H1 (cell line): ENCODE data around the gene SLC26A1. TPM values are rescaled to one million over a fixed set of nuclear protein-coding genes. Genes with fewer than 3 reads are reported as not detected.

Source experiments
- CTCF ChIA-PET: fragments of 300-600 bp; sonication (Branson Sonifier 250); formaldehyde crosslinking; loops from one replicate; lab custom pipeline; 2021; ENCODE audit not compliant: partially characterized antibody; lab: Charles Lee
- POLR2A ChIA-PET: fragments of 300-600 bp; sonication (Branson Sonifier 250); formaldehyde crosslinking; loops from one replicate; lab custom pipeline; 2021; ENCODE audit warnings: inconsistent platforms; ENCODE audit not compliant: partially characterized antibody; lab: Charles Lee
- DNase-seq, 2 experiments: peaks; one replicate each; pipeline versions ENCODE4 v3.0.0 to v3.0.0-alpha.2; 2010 to 2022; ENCODE audit warnings: low spot score in 2 of 2, low read depth in 1 of 2, mixed read lengths in 1 of 2
- FAIRE-seq: peaks from 2 replicates; lab custom pipeline; 2011; peaks lifted over from hg19 to GRCh38; lab: Jason Lieb, UNC
- H2AFZ ChIP-seq: 2 replicates; pipeline ENCODE4 v1.8.1; 2012; ENCODE audit warnings: low read length, inconsistent platforms
- H2AK5ac ChIP-seq: 2 replicates; pipeline ENCODE4 v1.6.1; 2013; ENCODE audit warnings: low read depth, low read length
- H2BK120ac ChIP-seq: replicated peaks from 2 replicates; pipeline ENCODE3; 2013; ENCODE audit warnings: low read depth, low read length, inconsistent platforms
- H2BK12ac ChIP-seq: 2 replicates; pipeline ENCODE4 v1.6.1; 2013; ENCODE audit warnings: low read depth, low read length
- H2BK15ac ChIP-seq: 2 replicates; pipeline ENCODE4 v1.6.1; 2013; ENCODE audit warnings: low read length
- H2BK20ac ChIP-seq: 2 replicates; pipeline ENCODE4 v1.6.1; 2013; ENCODE audit warnings: low read length
- H2BK5ac ChIP-seq: 2 replicates; pipeline ENCODE4 v1.6.1; 2013; ENCODE audit warnings: low read depth, low read length
- H3K14ac ChIP-seq: 2 replicates; pipeline ENCODE4 v1.6.1; 2013; ENCODE audit warnings: inconsistent platforms; ENCODE audit not compliant: insufficient read length
- H3K18ac ChIP-seq: 2 replicates; pipeline ENCODE4 v1.6.1; 2013; ENCODE audit warnings: low read length; ENCODE audit errors: extremely low read depth
- H3K23ac ChIP-seq: 2 replicates; pipeline ENCODE4 v1.6.1; 2013; ENCODE audit warnings: inconsistent platforms; ENCODE audit not compliant: insufficient read length
- H3K23me2 ChIP-seq: 2 replicates; pipeline ENCODE4 v1.6.1; 2013; ENCODE audit warnings: low read depth, low read length
- H3K27ac ChIP-seq: 2 replicates; pipeline ENCODE4 v1.6.1; 2011; ENCODE audit warnings: low read depth, low read length, inconsistent platforms
- H3K27me3 ChIP-seq, 4 experiments: replicated peaks in 1 of 4; 1 replicate in 1 of 4; 2 replicates in 3 of 4; pipeline versions ENCODE4 v1.6.1 to v1.8.1; 2011 to 2013; ENCODE audit warnings: low read length in 3 of 4, mild to moderate bottlenecking in 3 of 4, inconsistent platforms in 2 of 4, mixed read lengths in 2 of 4, moderate library complexity in 1 of 4; ENCODE audit not compliant: control insufficient read depth in 3 of 4, insufficient read depth in 3 of 4; ENCODE audit errors: extremely low read depth in 1 of 4
- H3K36me3 ChIP-seq, 4 experiments: 2 replicates each; pipeline versions ENCODE4 v1.6.1 to v1.8.1; 2011 to 2013; ENCODE audit warnings: mild to moderate bottlenecking in 4 of 4, low read length in 3 of 4, moderate library complexity in 2 of 4, control low read depth in 1 of 4, inconsistent platforms in 1 of 4; ENCODE audit not compliant: insufficient read depth in 4 of 4, control insufficient read depth in 2 of 4
- H3K4ac ChIP-seq: replicated peaks from 2 replicates; pipeline ENCODE3; 2013; ENCODE audit warnings: low read length, low read depth, mixed read lengths, inconsistent platforms; ENCODE audit not compliant: insufficient read length
- H3K4me1 ChIP-seq, 4 experiments: replicated peaks in 1 of 4; 1 replicate in 1 of 4; 2 replicates in 3 of 4; pipeline versions ENCODE4 v1.6.1 to v1.8.1; 2011 to 2013; ENCODE audit warnings: low read length in 3 of 4, inconsistent platforms in 2 of 4, mixed read lengths in 1 of 4; ENCODE audit not compliant: insufficient read depth in 4 of 4, control insufficient read depth in 3 of 4
- H3K4me2 ChIP-seq, 2 experiments: 2 replicates each; pipeline versions ENCODE4 v1.6.1 to v1.8.1; 2011 to 2013; ENCODE audit warnings: low read depth in 2 of 2, low read length in 2 of 2, control low read depth in 1 of 2, inconsistent platforms in 1 of 2, mild to moderate bottlenecking in 1 of 2; ENCODE audit not compliant: insufficient read depth in 1 of 2
- H3K4me3 ChIP-seq, 4 experiments: fragments of 200-600, 300-600 bp in 1 of 4; sonication (generic), shearing (Covaris generic), sonication (Bioruptor Twin) in 1 of 4; 2 replicates each; pipeline versions ENCODE4 v1.5.1 to v1.8.1; 2011 to 2016; ENCODE audit warnings: low read length in 4 of 4, low read depth in 3 of 4, control low read depth in 2 of 4, inconsistent platforms in 2 of 4, mild to moderate bottlenecking in 2 of 4, mixed read lengths in 1 of 4, moderate library complexity in 1 of 4; ENCODE audit not compliant: insufficient read depth in 2 of 4; ENCODE audit errors: extremely low read depth in 1 of 4
- H3K56ac ChIP-seq: replicated peaks from 2 replicates; pipeline ENCODE3; 2013; ENCODE audit warnings: low read depth, mild to moderate bottlenecking, mixed read lengths, low read length, inconsistent platforms; ENCODE audit not compliant: insufficient read length
- H3K79me1 ChIP-seq: 2 replicates; pipeline ENCODE4 v1.6.1; 2013; ENCODE audit warnings: low read depth, low read length, control low read depth
- H3K79me2 ChIP-seq, 2 experiments: 2 replicates each; pipeline versions ENCODE4 v1.6.1 to v1.8.1; 2012 to 2013; ENCODE audit warnings: low read length in 2 of 2, mild to moderate bottlenecking in 2 of 2, inconsistent platforms in 1 of 2; ENCODE audit not compliant: insufficient read depth in 2 of 2, control insufficient read depth in 1 of 2
- H3K9ac ChIP-seq, 4 experiments: replicated peaks in 1 of 4; 1 replicate in 1 of 4; 2 replicates in 3 of 4; pipeline versions ENCODE4 v1.6.1 to v1.8.1; 2011 to 2013; ENCODE audit warnings: low read depth in 3 of 4, low read length in 3 of 4, control low read depth in 2 of 4, mild to moderate bottlenecking in 2 of 4, moderate library complexity in 2 of 4, inconsistent platforms in 1 of 4; ENCODE audit errors: extremely low read depth in 1 of 4
- H3K9me3 ChIP-seq, 2 experiments: 2 replicates each; pipeline versions ENCODE4 v1.6.1 to v1.8.1; 2012 to 2013; ENCODE audit warnings: mild to moderate bottlenecking in 2 of 2, moderate library complexity in 2 of 2, control low read depth in 1 of 2, inconsistent platforms in 1 of 2, low read depth in 1 of 2, low read length in 1 of 2, mixed read lengths in 1 of 2; ENCODE audit not compliant: insufficient read depth in 2 of 2
- H4K20me1 ChIP-seq, 2 experiments: replicated peaks in 1 of 2; 2 replicates each; pipeline versions ENCODE3 to v1.8.1; 2011 to 2013; ENCODE audit warnings: inconsistent platforms in 2 of 2, low read length in 2 of 2, mild to moderate bottlenecking in 1 of 2; ENCODE audit not compliant: insufficient read depth in 2 of 2, control insufficient read depth in 1 of 2
- H4K5ac ChIP-seq: 2 replicates; pipeline ENCODE4 v1.6.1; 2013; ENCODE audit warnings: low read length, low read depth, mixed read lengths, inconsistent platforms; ENCODE audit not compliant: insufficient read length
- H4K8ac ChIP-seq: 2 replicates; pipeline ENCODE4 v1.8.0; 2013; ENCODE audit warnings: mild to moderate bottlenecking, moderate library complexity, low read length, inconsistent platforms; ENCODE audit not compliant: insufficient read depth; ENCODE audit errors: extremely low read depth
- H4K91ac ChIP-seq: replicated peaks from 2 replicates; pipeline ENCODE3; 2013; ENCODE audit warnings: low read length, mixed read lengths, inconsistent platforms; ENCODE audit not compliant: insufficient read length
- BRCA1 ChIP-seq: IDR thresholded peaks from 2 replicates; pipeline ENCODE4 v1.6.1; 2012; ENCODE audit warnings: low read depth, low read length, improper control_type of control experiment
- CHD1 ChIP-seq: IDR thresholded peaks from 2 replicates; pipeline ENCODE4 v1.6.1; 2012; ENCODE audit warnings: low read depth, low read length, improper control_type of control experiment
- CHD2 ChIP-seq: IDR thresholded peaks from 2 replicates; pipeline ENCODE4 v1.6.1; 2012; ENCODE audit warnings: low read length, improper control_type of control experiment
- GTF2F1 ChIP-seq: IDR thresholded peaks from 2 replicates; pipeline ENCODE4 v1.6.1; 2012; ENCODE audit warnings: low read depth, low read length, improper control_type of control experiment, borderline replicate concordance
- JUND ChIP-seq: IDR thresholded peaks from 2 replicates; pipeline ENCODE4 v1.6.1; 2011; ENCODE audit warnings: mild to moderate bottlenecking, improper control_type of control experiment, low read length
- NRF1 ChIP-seq: IDR thresholded peaks from 2 replicates; pipeline ENCODE4 v1.6.1; 2011; ENCODE audit warnings: mild to moderate bottlenecking, low read depth, low read length, improper control_type of control experiment
- POLR2AphosphoS5 ChIP-seq: IDR thresholded peaks from 2 replicates; pipeline ENCODE4 v1.6.1; 2011; ENCODE audit warnings: low read depth, low read length
- SIN3A ChIP-seq, 2 experiments: IDR thresholded peaks in 1 of 2; conservative IDR thresholded peaks in 1 of 2; 2 replicates each; pipeline ENCODE4 v1.6.1; 2011 to 2012; ENCODE audit warnings: low read length in 2 of 2, improper control_type of control experiment in 1 of 2, low read depth in 1 of 2, mild to moderate bottlenecking in 1 of 2
- SP4 ChIP-seq: IDR thresholded peaks from 2 replicates; pipeline ENCODE4 v1.6.1; 2012; ENCODE audit warnings: low read length, inconsistent platforms
- TAF1 ChIP-seq: IDR thresholded peaks from 2 replicates; pipeline ENCODE4 v1.6.1; 2011; ENCODE audit warnings: mild to moderate bottlenecking, low read depth, low read length
- TCF12 ChIP-seq: IDR thresholded peaks from 2 replicates; pipeline ENCODE4 v1.6.1; 2011; ENCODE audit warnings: low read depth, mild to moderate bottlenecking, low read length
- ZNF274 ChIP-seq: IDR thresholded peaks from 2 replicates; pipeline ENCODE4 v1.7.0; 2012; ENCODE audit warnings: low read length, borderline replicate concordance; ENCODE audit errors: extremely low read depth
- WGBS, 2 experiments: shearing (Covaris generic) in 1 of 2; methylation state at CpG; one replicate each; pipeline versions ENCODE4 v1.1.6 to v1.1.7; 2013 to 2015; ENCODE audit warnings: low lambda C conversion rate in 2 of 2, mixed read lengths in 2 of 2, inconsistent platforms in 1 of 2, low coverage in 1 of 2, missing lambda C conversion rate in 1 of 2; ENCODE audit not compliant: insufficient replicate concordance in 2 of 2, insufficient coverage in 1 of 2, insufficient read length in 1 of 2; ENCODE audit errors: extremely low coverage in 1 of 2, missing lambda C conversion rate in 1 of 2; 5-methylcytosine and 5-hydroxymethylcytosine counted together
- polyA plus RNA-seq, 7 experiments: library from polyadenylated mRNA; depleted of rRNA in 3 of 7; stranded (reverse) in 5 of 7; unstranded in 2 of 7; fragments of >200 nt in 5 of 7; fragments of 200-250 nt in 2 of 7; gene quantifications; 1 replicate in 5 of 7; 2 replicates in 1 of 7; 4 replicates in 1 of 7; pipeline versions ENCODE4 v1.2.1 to v1.2.3, GENCODE V29; 2011 to 2013; ENCODE audit warnings: missing spikeins in 2 of 7, mixed read lengths in 2 of 7
- total RNA-seq: library from RNA; stranded (reverse); fragmentation: NEBNext Ultra II Directional; extraction: Animal tissue kit (Norgen Biotek cat#: 25700); gene quantifications from 2 replicates; pipeline ENCODE4 v1.2.1, GENCODE V29; 2021
- TF ChIP-seq, protein P1 (sequence below), 3 experiments: IDR thresholded peaks; 1 replicate in 2 of 3; 2 replicates in 1 of 3; pipeline versions ENCODE4 v1.5.1 to v1.6.1; 2011; ENCODE audit warnings: low read length in 3 of 3, mild to moderate bottlenecking in 3 of 3, inconsistent platforms in 2 of 3, low read depth in 1 of 3, moderate library complexity in 1 of 3; ENCODE audit not compliant: insufficient read depth in 1 of 3; ENCODE audit errors: control extremely low read depth in 1 of 3

Gene SLC26A1
- total and polyA plus RNA-seq, 2 of the 8 experiments (the other 6 are each of a cell fraction or from before 2014, with no cell fraction given): 0.11 TPM; not detected in 1

DNA sequence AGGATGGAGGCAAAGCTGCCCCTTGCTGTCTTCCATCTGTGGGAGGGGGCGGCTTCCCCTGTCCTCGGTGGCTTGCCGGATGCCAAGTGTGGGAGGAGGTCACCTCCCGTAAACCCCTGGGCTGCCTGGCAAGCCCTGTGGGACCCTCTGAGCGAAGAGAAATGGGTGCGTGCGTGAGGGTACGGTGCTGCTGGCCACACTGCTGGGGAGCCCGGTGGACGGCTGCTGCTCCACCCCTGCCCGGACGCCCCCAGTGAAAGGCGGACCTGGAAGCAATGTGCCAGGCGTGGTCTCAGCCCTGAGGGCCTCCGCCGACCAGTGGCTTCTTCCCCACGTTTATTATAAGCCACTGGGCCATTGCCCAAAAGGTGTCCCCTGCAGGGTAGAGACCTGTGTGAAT, 10.9 kb downstream of the SLC26A1 start:
- Histone ChIP-seq H4K91ac (no peak overlapping the region), H3K4me1 (peaks cover 0 to 6% (median 3%) of the 10 kb centered on the region in 4 experiments; a peak in 4 of 7 replicates), H2AK5ac (no peak overlapping the region), H2BK5ac (no peak overlapping the region), H3K23me2 (peaks cover 5% of the 10 kb centered on the region; the same call in 1 of the 2 replicates), H2BK20ac (no peak overlapping the region), H3K18ac (peak overlapping the region; percentile 32; the same call in 1 of the 2 replicates), H4K5ac (no peak overlapping the region), H3K27me3 (peaks cover 0 to 18% (median 12%) of the 10 kb centered on the region in 4 experiments; a peak in 6 of 7 replicates), H3K4me3 (no peak overlapping the region), H3K79me1 (no peaks in the 10 kb centered on the region), H3K14ac (no peak overlapping the region), H2BK120ac (no peak overlapping the region), H2BK15ac (no peak overlapping the region), H3K9me3 (no peaks in the 10 kb centered on the region), H3K4ac (no peak overlapping the region), H2AFZ (no peak overlapping the region), H3K79me2 (no peaks in the 10 kb centered on the region), H3K56ac (no peak overlapping the region), H3K4me2 (no peak overlapping the region), H2BK12ac (no peak overlapping the region), H3K23ac (no peak overlapping the region), H3K27ac (no peak overlapping the region), H3K9ac (no peak overlapping the region), H4K20me1 (no peaks in the 10 kb centered on the region), H3K36me3 (no peaks in the 10 kb centered on the region), H4K8ac (no peak overlapping the region)
- 83% methylated on average over 17 of the region's 17 CpGs; no CpG with 5 or more reads in 1 of the 2 experiments for WGBS, 2 experiments
- DNase-seq (no peak), FAIRE-seq (no peak)
- POLR2A ChIA-PET: no interaction called here
- CTCF ChIA-PET: no interaction called here
- no peak for TF ChIP-seq SIN3A (conservative IDR thresholded peaks at IDR 0.05 in 1 of 2, IDR thresholded peaks at IDR 0.05 in 1 of 2; ENCODE audit: low read depth in 1 of 2, low read length in 2 of 2)
- TF ChIP-seq BRCA1: no peak
- no peak for TF ChIP-seq CHD1
- TF ChIP-seq JUND: no peak
- TF ChIP-seq GTF2F1: no peak
- no peak for TF ChIP-seq POLR2AphosphoS5
- TF ChIP-seq SP4: no peak
- TF ChIP-seq TAF1: no peak
- TF ChIP-seq NRF1: no peak
- TF ChIP-seq, protein P1, sequence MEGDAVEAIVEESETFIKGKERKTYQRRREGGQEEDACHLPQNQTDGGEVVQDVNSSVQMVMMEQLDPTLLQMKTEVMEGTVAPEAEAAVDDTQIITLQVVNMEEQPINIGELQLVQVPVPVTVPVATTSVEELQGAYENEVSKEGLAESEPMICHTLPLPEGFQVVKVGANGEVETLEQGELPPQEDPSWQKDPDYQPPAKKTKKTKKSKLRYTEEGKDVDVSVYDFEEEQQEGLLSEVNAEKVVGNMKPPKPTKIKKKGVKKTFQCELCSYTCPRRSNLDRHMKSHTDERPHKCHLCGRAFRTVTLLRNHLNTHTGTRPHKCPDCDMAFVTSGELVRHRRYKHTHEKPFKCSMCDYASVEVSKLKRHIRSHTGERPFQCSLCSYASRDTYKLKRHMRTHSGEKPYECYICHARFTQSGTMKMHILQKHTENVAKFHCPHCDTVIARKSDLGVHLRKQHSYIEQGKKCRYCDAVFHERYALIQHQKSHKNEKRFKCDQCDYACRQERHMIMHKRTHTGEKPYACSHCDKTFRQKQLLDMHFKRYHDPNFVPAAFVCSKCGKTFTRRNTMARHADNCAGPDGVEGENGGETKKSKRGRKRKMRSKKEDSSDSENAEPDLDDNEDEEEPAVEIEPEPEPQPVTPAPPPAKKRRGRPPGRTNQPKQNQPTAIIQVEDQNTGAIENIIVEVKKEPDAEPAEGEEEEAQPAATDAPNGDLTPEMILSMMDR (IDR thresholded peaks at IDR 0.05; ENCODE audit: control extremely low read depth in 1 of 3, insufficient read depth in 1 of 3, low read depth in 1 of 3, low read length in 3 of 3): no peak
- TF ChIP-seq CHD2: no peak
- TF ChIP-seq ZNF274: no peak
- no peak for TF ChIP-seq TCF12
